Measurements from ENCODE around the gene CIITA.
"Not testable (repeated sequence)": the region's sequence is repeated elsewhere in the genome, so short reads cannot be mapped to it uniquely, and the experiment has no call there.

CIITA gene

GRCh38 chr16:10934325-10935107 lies 57.5 kb downstream of the CIITA start:
- no peak for DNase-seq (ENCODE audit: low read depth)

- DNase-seq (ENCODE audit: low read depth), result no peak
Measured at GRCh38 chr16:10935226-10935915, 58.4 kb downstream of the CIITA start.

GRCh38 chr16:10936272-10936984 lies 59.4 kb downstream of the CIITA start:
- no peak for DNase-seq (ENCODE audit: low read depth)

- DNase-seq (ENCODE audit: low read depth), result no peak
Measured at GRCh38 chr16:10937068-10937859, 60.3 kb downstream of the CIITA start.

GRCh38 chr16:10938321-10938720 lies 61.3 kb downstream of the CIITA start:
- DNase-seq (ENCODE audit: low read depth), result no peak

GRCh38 chr16:10938796-10939648 lies 62.0 kb downstream of the CIITA start:
- no peak for DNase-seq (ENCODE audit: low read depth)

- DNase-seq (ENCODE audit: low read depth), result no peak
Measured at GRCh38 chr16:10939649-10940234, 62.7 kb downstream of the CIITA start.

DNA sequence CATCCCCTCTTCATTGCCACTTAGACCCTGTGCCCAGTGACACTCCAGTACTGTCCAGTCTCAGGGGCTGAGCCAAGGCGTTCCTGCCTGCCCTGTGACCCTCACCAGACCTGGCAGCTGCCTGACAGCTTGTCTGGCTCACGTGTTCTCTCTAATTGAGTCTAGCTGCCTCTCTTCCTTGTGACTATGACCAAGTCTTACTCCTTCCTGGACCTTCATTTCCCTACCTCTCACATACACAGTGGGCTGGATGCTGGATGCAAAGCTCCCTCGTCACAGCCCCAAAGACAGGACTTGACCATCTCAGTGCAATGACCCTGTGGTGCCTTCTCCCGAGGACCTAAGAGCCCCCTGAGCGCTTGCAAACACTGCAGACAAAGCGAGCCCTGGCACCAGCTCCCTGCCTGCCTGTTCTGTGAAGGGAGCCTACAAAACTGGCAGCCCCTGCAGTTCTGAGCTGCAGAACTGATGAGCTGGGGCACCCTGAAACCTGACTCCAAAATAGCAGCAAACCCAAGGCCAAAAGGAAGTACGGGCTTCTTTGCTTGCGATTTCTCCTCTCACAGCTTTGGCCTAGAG lies 63.6 kb downstream of the CIITA start:
- DNase-seq (ENCODE audit: low read depth), result peak; percentile 58

- DNase-seq (ENCODE audit: low read depth), result no peak
Measured at GRCh38 chr16:10941127-10941933, 64.3 kb downstream of the CIITA start.

DNA sequence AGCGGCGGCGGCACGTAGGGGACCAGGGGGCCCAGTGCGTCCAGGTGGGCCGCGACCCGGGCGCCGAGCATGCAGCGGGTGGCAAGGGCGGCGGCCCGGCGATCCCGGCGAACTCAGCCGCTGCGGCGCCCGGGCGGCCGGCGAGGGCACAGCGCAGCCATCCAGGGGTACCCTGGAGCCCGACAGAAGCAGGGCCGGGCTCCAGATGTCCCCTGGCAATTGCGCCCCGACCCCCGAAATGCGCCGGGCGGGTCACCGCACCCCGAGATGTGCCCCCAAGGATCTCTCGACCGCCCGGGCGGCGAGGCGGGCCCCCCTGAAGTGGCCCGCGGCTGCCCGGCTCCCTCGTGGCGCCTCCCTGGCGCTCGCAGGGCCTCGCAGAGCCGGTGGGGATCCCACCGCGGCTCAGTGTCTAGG lies 64.9 kb downstream of the CIITA start:
- DNase-seq (ENCODE audit: low read depth), result not testable (repeated sequence)

DNA sequence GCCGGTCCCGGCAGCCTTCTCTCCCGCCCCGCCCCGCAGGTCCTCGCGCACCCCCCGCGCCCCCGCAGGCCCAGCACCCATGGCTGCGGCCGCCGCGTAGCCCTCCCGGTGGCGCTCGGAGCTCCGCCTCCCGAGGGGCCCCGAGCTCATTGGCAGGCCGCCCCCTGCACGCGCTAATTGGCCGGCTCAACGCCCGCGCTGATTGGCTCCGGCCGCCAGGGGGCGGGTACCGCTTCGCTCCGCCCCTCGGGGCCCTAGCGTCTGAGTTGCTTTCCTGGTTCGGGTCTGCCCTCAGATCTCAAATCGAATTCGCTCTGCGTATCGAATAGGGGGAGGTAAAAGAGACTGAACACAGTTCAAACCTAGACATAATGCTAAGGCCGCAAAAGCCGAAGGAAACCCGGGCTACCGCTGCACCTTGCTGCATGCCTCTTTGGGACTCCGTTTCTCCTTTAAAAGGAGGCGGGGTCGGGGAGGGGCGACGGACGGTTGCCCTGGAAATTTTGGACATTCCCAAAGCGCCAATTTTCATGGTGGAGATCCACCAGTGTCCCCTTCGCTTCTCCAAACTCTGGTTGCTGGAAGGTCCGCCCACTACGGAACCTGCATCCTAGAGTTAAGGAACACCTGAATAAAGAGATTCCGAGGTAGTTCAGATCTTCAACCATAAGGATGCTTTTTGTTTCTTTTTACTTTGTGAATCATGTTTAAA lies 65.5 kb downstream of the CIITA start, which contains the start of gene DEXI:
Gene DEXI, minus strand, starts transcription at position 117 of the 712 bp plus-strand sequence. CDS start 463 bp downstream, outside the sequence.
- DNase-seq (ENCODE audit: low read depth), result peak; percentile 86

DNA sequence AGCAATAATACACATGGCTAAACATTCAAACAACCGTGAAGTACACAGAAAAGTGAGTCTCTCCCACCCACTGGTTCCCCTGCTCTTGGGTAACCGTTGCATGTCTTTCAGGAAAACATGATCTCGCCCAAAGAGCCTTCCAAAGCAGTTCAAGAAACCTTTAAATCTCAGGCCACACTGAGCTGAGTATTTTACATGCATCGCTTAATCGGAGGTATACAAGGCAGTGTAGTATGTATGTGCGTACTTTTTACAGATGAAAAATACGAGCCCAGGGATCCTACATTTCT lies 66.0 kb downstream of the CIITA start:
- DNase-seq (ENCODE audit: low read depth), result no peak

GRCh38 chr16:10944249-10945064 lies 67.5 kb downstream of the CIITA start, which contains the start of gene CLEC16A:
Gene CLEC16A (plus strand): TSS chr16:10944564. CDS start chr16:10944718, 154 bp downstream.
- DNase-seq (ENCODE audit: low read depth), result peak; percentile 97

DNA sequence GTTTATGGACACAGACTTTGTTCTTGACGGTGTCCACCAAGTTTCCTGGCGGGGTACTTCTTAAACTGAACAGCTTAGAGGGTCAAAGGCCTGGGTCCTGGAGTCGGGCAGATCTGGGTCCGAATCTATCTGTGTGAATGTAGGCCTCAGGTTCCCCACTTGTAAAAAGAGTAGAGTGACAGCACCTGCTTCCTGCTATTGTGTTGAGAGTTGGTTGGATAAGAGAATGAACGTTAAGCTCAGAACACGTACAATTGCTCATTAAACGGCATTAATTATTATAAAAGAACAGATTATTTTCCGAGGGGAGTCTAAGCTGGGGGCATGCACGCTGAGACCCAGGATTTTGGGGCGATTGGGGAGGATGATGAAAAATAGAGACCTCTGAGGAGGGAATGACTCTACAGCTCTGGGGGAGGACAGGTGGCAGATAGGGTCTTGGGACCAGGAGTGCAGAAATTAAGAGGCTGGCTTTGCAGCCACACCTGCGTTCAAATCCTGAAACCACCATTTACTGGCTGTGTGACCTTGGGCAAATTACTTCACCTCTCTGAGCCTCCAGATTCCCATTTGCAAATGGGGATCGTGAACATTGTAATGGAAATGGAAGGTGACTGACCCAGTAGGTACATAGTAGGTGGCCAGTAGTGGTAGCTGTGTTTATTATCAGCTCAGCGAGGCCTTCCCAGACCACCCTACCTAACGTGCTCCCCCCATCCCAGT lies 68.2 kb downstream of the CIITA start:
- no peak for DNase-seq (ENCODE audit: low read depth)

- DNase-seq (ENCODE audit: low read depth), result no peak
Measured at GRCh38 chr16:10946308-10946707, 69.3 kb downstream of the CIITA start.

- DNase-seq (ENCODE audit: low read depth), result no peak
Measured at GRCh38 chr16:10947211-10947787, 70.3 kb downstream of the CIITA start.
